SK-N-DZ (cell line): Measurements from ENCODE around the gene HOGA1.
A peak's percentile ranks its signal among the peaks of the same experiment; 100 is the strongest.
"Not testable (repeated sequence)": the region's sequence is repeated elsewhere in the genome, so short reads cannot be mapped to it uniquely, and the experiment has no call there.

Experiments
- DNase-seq: peaks from one replicate; pipeline ENCODE4 v3.0.0-alpha.2; 2015; ENCODE audit warnings: low spot score

Gene HOGA1

GRCh38 chr10:97554336-97554735 is 29.9 kb upstream of the HOGA1 start:
- DNase-seq = not testable (repeated sequence)

- not testable (repeated sequence) for DNase-seq
These were observed 28.6 kb upstream of the HOGA1 start for GRCh38 chr10:97555541-97555940.

GRCh38 chr10:97560731-97561381 is 23.3 kb upstream of the HOGA1 start:
- not testable (repeated sequence) for DNase-seq

- DNase-seq = not testable (repeated sequence)
These were observed 22.7 kb upstream of the HOGA1 start for GRCh38 chr10:97561386-97562077.

GRCh38 chr10:97562329-97562728 is 21.9 kb upstream of the HOGA1 start:
- not testable (repeated sequence) for DNase-seq

GRCh38 chr10:97563337-97563736 is 20.9 kb upstream of the HOGA1 start:
- DNase-seq = no peak

GRCh38 chr10:97564776-97565175 is 19.4 kb upstream of the HOGA1 start:
- no peak for DNase-seq

GRCh38 chr10:97566336-97566996 is 17.7 kb upstream of the HOGA1 start:
- no peak for DNase-seq

- no peak for DNase-seq
These were observed 16.3 kb upstream of the HOGA1 start for GRCh38 chr10:97567891-97568290.

GRCh38 chr10:97570146-97570788 is 13.9 kb upstream of the HOGA1 start:
- no peak for DNase-seq

GRCh38 chr10:97570789-97571471 is 13.3 kb upstream of the HOGA1 start:
- no peak for DNase-seq

GRCh38 chr10:97571622-97572021 is 12.6 kb upstream of the HOGA1 start:
- DNase-seq = no peak

- DNase-seq = peak; percentile 76
These were observed 11.8 kb upstream of the HOGA1 start, which contains the start of gene ANKRD2 for GRCh38 chr10:97572214-97572989. Gene ANKRD2, plus strand, starts transcription at chr10:97572779. Its CDS starts 10 bp downstream, at chr10:97572789.

- no peak for DNase-seq
These were observed 11.2 kb upstream of the HOGA1 start for GRCh38 chr10:97573021-97573420.

- DNase-seq = no peak
These were observed 10.5 kb upstream of the HOGA1 start for GRCh38 chr10:97573672-97574071.

- DNase-seq = no peak
These were observed 9.6 kb upstream of the HOGA1 start for GRCh38 chr10:97574374-97575126.

- no peak for DNase-seq
These were observed 9.0 kb upstream of the HOGA1 start for GRCh38 chr10:97575127-97575668.

GRCh38 chr10:97576487-97576886 is 7.7 kb upstream of the HOGA1 start:
- not testable (repeated sequence) for DNase-seq

- no peak for DNase-seq
These were observed 6.5 kb upstream of the HOGA1 start for GRCh38 chr10:97577701-97578100.
